SU-DHL-6 (cell line): Measurements from ENCODE around the gene ALDH9A1.
A peak's percentile ranks its signal among the peaks of the same experiment; 100 is the strongest.

Experiments used
- H2AFZ ChIP-seq: fragments of 200-600 bp; sonication (generic); 2 replicates; pipeline ENCODE4 v1.6.1; 2014; ENCODE audit warnings: low read depth, mild to moderate bottlenecking, moderate library complexity, mixed read lengths, antibody characterized with exemption, low read length; ENCODE audit not compliant: severe bottlenecking
- H3F3A ChIP-seq: fragments of 200-600 bp; shearing (Covaris generic); 2 replicates; pipeline ENCODE4 v1.6.0; 2016; ENCODE audit warnings: antibody characterized with exemption, mild to moderate bottlenecking; ENCODE audit not compliant: insufficient read depth
- H3K27ac ChIP-seq: fragments of 200-600 bp; sonication (generic); 2 replicates; pipeline ENCODE4 v1.5.1; 2016; ENCODE audit warnings: low read depth, mild to moderate bottlenecking, low read length, moderate library complexity, mixed read lengths
- H3K27me3 ChIP-seq: fragments of 200-600 bp; sonication (generic), shearing (Covaris generic); 2 replicates; pipeline ENCODE4 v1.6.0; 2014; ENCODE audit warnings: mild to moderate bottlenecking, low read length
- H3K36me3 ChIP-seq: fragments of 200-600 bp; sonication (generic); 2 replicates; pipeline ENCODE4 v1.6.1; 2014; ENCODE audit warnings: mild to moderate bottlenecking, low read length, mixed read lengths
- H3K4me2 ChIP-seq: fragments of 300-600, 200-600 bp; shearing (Covaris generic), sonication (generic); 2 replicates; pipeline ENCODE4 v1.6.0; 2014; ENCODE audit warnings: low read length, low read depth, mild to moderate bottlenecking; ENCODE audit not compliant: poor library complexity, severe bottlenecking
- H3K4me3 ChIP-seq: fragments of 200-600 bp; sonication (generic); 2 replicates; pipeline ENCODE4 v1.5.1; 2014; ENCODE audit warnings: antibody characterized with exemption, low read length, mild to moderate bottlenecking, mixed read lengths; ENCODE audit not compliant: insufficient read depth, poor library complexity, severe bottlenecking
- H3K79me2 ChIP-seq: fragments of 200-600 bp; sonication (generic); 2 replicates; pipeline ENCODE4 v1.6.1; 2014; ENCODE audit warnings: mild to moderate bottlenecking, low read length, moderate library complexity; ENCODE audit not compliant: insufficient read depth
- H3K9ac ChIP-seq: fragments of 200-600 bp; sonication (generic); 2 replicates; pipeline ENCODE4 v1.7.0; 2014; ENCODE audit warnings: mild to moderate bottlenecking, low read length
- H3K9me2 ChIP-seq: fragments of 200-600 bp; sonication (generic); replicated peaks from 2 replicates; pipeline ENCODE4 v1.6.1; 2014; ENCODE audit warnings: low read length; ENCODE audit not compliant: insufficient read depth
- H3K9me3 ChIP-seq: fragments of 200-600 bp; sonication (generic); 2 replicates; pipeline ENCODE4 v1.6.1; 2014; ENCODE audit warnings: low read length, mixed read lengths; ENCODE audit not compliant: insufficient read depth
- H4K20me1 ChIP-seq: fragments of 200-600 bp; sonication (generic); 2 replicates; pipeline ENCODE4 v1.6.1; 2014; ENCODE audit warnings: low read depth, mild to moderate bottlenecking, antibody characterized with exemption, low read length, moderate library complexity, mixed read lengths
- EZH2phosphoT487 ChIP-seq: fragments of 200-600 bp; sonication (generic), shearing (Covaris generic); conservative IDR thresholded peaks from 2 replicates; pipeline ENCODE4 v1.6.1; 2018; ENCODE audit warnings: mild to moderate bottlenecking, antibody characterized with exemption, low read length, moderate library complexity, mixed read lengths
- TF ChIP-seq, protein P1 (sequence below): fragments of 200-600 bp; sonication (generic); IDR thresholded peaks from one replicate; pipeline ENCODE4 v1.5.1; 2017; ENCODE audit warnings: antibody characterized with exemption, mild to moderate bottlenecking, low read length, moderate library complexity; ENCODE audit not compliant: insufficient read depth, poor library complexity, severe bottlenecking

The ALDH9A1 gene

DNA sequence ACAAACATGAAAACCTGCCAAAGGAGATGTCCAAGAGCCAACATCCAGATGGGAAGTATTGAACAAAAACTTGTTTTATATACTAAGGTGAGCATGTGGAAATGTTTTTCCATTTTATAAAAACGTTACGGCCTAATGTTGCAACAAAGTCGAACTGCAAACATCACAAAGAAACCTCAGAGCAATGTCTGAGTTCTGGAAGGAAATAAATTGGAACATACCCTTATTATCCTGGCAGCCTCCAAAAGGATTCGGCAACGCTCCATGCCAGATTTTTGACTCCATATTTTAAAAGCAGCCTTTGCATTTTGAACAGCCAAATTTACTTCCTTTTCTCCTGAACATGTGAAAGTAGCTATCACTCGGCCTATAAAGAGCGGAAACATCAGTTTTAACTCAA lies 3.3 kb downstream of the ALDH9A1 start:
- H2AFZ ChIP-seq: no peak overlapping the region
- H3F3A ChIP-seq: peaks cover 6% of the 10 kb centered on the region; the same call in 1 of the 2 replicates
- H3K27ac ChIP-seq: no peak overlapping the region
- no peaks in the 10 kb centered on the region for H4K20me1 ChIP-seq
- peaks cover 4% of the 10 kb centered on the region; the same call in 1 of the 2 replicates for H3K36me3 ChIP-seq
- no peak overlapping the region for H3K4me3 ChIP-seq
- H3K9me2 ChIP-seq: no peaks in the 10 kb centered on the region
- TF ChIP-seq, protein P1, sequence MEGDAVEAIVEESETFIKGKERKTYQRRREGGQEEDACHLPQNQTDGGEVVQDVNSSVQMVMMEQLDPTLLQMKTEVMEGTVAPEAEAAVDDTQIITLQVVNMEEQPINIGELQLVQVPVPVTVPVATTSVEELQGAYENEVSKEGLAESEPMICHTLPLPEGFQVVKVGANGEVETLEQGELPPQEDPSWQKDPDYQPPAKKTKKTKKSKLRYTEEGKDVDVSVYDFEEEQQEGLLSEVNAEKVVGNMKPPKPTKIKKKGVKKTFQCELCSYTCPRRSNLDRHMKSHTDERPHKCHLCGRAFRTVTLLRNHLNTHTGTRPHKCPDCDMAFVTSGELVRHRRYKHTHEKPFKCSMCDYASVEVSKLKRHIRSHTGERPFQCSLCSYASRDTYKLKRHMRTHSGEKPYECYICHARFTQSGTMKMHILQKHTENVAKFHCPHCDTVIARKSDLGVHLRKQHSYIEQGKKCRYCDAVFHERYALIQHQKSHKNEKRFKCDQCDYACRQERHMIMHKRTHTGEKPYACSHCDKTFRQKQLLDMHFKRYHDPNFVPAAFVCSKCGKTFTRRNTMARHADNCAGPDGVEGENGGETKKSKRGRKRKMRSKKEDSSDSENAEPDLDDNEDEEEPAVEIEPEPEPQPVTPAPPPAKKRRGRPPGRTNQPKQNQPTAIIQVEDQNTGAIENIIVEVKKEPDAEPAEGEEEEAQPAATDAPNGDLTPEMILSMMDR: no peak
- TF ChIP-seq EZH2phosphoT487: no peak
- H3K27me3 ChIP-seq: no peaks in the 10 kb centered on the region
- H3K9ac ChIP-seq: no peak overlapping the region
- peaks cover 27% of the 10 kb centered on the region for H3K79me2 ChIP-seq
- H3K9me3 ChIP-seq: no peaks in the 10 kb centered on the region
- no peak overlapping the region for H3K4me2 ChIP-seq

DNA sequence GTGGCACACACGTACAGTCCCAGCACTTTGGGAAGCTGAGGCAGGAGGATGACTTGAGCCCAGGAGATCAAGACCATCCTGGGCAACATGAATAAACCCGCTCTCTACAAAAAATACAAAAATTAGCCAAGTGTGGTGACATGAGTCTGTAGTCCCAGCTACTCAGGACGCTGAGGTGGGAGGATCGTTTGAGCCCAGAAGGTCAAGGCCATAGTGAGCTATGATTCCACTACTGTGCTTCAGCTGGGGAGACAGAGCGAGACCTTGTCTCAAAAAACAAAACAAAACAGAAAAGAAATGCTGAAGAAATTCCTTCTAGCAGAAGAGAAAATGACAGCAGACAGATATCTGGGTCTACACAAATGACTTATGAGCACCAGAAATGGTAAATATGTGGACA lies 10.3 kb downstream of the ALDH9A1 start:
- H3K9me3 ChIP-seq: no peaks in the 10 kb centered on the region
- TF ChIP-seq EZH2phosphoT487: no peak
- TF ChIP-seq, protein P1: no peak
- no peaks in the 10 kb centered on the region for H4K20me1 ChIP-seq
- H2AFZ ChIP-seq: no peak overlapping the region
- peaks cover 47% of the 10 kb centered on the region for H3K79me2 ChIP-seq
- no peak overlapping the region for H3K9ac ChIP-seq
- no peaks in the 10 kb centered on the region for H3F3A ChIP-seq
- no peaks in the 10 kb centered on the region for H3K36me3 ChIP-seq
- H3K4me2 ChIP-seq: no peak overlapping the region
- no peak overlapping the region for H3K27ac ChIP-seq
- H3K4me3 ChIP-seq: no peak overlapping the region
- H3K9me2 ChIP-seq: no peaks in the 10 kb centered on the region
- no peaks in the 10 kb centered on the region for H3K27me3 ChIP-seq

DNA sequence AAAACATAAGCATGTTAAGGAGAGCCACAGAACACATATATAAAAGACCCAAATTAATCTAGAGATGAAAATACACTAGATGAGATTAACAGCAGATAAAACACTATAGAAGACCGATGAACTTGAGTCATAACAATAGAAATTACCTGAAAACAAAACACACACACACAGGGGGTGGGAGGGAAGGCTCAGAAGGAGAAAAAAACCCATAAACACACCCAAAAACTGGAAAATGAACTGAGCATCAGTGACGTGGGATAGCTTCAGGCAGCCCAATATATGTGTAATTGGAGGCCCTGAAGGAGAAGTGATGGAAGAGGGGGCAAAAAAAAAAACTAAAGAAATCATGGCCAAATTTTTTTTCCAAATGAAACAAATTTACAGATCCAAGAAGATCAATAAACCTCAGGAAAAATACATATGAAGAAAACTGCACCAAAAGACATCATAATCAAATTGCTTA lies 11.4 kb downstream of the ALDH9A1 start:
- Histone ChIP-seq H3K79me2 (peaks cover 47% of the 10 kb centered on the region), H3K36me3 (peaks cover under 1% of the 10 kb centered on the region; the same call in 1 of the 2 replicates), H3K9me2 (no peaks in the 10 kb centered on the region), H3K27ac (0 out of 2 replicates have a peak overlapping the region, but pooled peaks have one; percentile 11), H3K4me3 (no peak overlapping the region), H4K20me1 (no peaks in the 10 kb centered on the region), H3K27me3 (no peaks in the 10 kb centered on the region), H3F3A (no peaks in the 10 kb centered on the region), H3K9me3 (no peaks in the 10 kb centered on the region), H2AFZ (no peak overlapping the region), H3K9ac (0 out of 2 replicates have a peak overlapping the region, but pooled peaks have one; percentile 4), H3K4me2 (peak overlapping the region; percentile 47)
- no peak for TF ChIP-seq EZH2phosphoT487
- TF ChIP-seq, protein P1: no peak
